HS-27A (cell line): Measurements from ENCODE around the gene PCNX2.

Experiments used
- DNase-seq: peaks from one replicate; pipeline ENCODE4 v3.0.0-alpha.2; 2012; ENCODE audit warnings: low read depth, missing footprints

The PCNX2 gene

GRCh38 chr1:233295237-233295974, at the start of gene PCNX2:
Gene PCNX2, minus strand, starts transcription at chr1:233295725. Its CDS starts 247 bp downstream, at chr1:233295478.
- DNase-seq, result no peak

GRCh38 chr1:233343262-233343661, 47.7 kb upstream of the PCNX2 start:
- no peak for DNase-seq

- DNase-seq, result no peak
Measured at GRCh38 chr1:233342086-233342485, 46.6 kb upstream of the PCNX2 start.

DNA sequence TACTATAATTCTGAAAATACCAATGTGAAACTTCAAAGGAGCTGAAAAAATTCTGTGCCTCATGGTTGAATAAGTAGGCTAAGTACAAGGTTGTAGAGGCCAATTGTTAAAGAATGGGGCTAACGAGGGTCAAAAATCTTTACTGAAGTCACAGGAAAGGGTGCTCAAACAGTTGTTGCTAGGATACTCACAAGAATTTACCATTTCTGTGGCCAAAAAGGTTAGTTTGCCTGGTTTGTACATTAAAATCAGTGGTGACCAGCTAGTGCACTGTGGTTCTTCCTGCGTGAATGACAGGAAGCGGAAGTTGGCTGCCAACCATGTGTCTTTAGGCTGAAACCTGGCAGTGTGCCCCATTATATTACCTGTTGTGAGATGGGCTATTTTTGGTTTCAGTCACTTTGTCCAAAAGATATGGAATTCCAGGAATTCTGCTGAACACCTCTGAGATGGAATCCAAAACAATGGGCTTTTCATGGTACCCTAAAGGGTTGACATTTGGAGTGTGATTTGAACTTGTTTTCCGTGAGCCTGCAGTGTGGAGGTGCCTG, 45.5 kb upstream of the PCNX2 start:
- no peak for DNase-seq

DNA sequence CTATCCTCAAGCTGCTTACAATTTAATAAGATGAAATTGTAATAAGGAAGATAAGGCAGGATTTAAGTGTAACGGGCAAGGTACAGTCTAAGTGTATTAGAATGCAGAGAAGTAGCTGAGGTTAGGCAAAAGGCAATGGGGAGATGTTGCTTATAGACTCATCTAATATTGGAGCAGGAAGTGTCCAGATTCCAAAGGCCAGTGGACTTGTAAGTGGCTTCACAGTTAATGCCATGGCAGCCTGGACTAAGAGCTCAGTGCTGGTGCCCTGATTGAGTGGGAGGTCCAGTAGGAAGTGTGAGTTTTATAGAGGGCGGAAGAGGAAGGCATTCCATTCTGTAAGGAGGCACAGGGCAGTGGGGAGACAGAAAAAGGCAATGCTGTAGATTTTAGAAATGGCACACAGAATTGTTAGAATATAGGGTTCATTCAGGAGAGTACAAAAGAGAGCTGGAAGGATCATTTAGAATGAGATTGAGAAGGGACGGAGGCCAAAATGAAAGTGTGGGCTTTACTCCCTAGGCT, 44.6 kb upstream of the PCNX2 start:
- no peak for DNase-seq

DNA sequence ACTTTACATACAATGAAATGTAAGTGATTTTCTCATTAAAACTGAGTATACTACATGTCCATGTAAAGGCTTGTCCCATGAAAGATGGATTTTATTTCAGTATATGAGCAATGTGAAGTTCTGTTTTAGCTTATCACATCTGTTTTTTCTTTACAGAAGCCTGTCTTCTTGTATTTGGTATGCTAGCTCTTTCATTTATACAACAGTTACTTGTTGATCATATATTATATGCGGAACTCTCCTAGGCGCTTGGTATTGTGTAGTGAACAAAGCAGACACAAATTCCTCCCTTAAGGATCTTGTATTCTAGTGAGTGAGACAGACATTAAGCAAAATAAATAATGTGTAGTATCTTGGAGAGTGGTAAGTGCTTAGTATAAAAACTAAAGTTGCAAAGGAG, 42.6 kb upstream of the PCNX2 start:
- DNase-seq, result no peak

- DNase-seq, result no peak
Measured at GRCh38 chr1:233337505-233337904, 42.0 kb upstream of the PCNX2 start.

- DNase-seq, result no peak
Measured at GRCh38 chr1:233336554-233337456, 41.3 kb upstream of the PCNX2 start.

DNA sequence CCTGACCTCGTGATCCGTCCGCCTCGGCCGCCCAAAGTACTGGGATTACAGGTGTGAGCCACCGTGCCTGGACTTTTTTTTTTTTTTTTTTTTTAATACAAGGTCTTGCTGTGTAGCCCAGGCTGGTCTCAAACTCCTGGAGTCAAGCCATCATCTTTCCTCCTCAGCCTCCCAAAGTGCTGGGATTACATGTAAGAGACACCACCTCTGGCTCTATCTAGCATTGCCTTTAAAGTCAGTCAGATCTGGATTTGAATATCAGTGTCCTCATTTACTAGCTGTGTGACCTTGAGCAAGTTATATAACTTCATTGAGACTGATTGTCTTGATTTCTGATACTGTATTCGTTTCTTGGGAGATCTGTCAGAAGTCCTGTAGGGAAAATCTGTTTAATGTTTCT, 38.6 kb upstream of the PCNX2 start:
- no peak for DNase-seq

GRCh38 chr1:233333086-233333485, 37.6 kb upstream of the PCNX2 start:
- DNase-seq, result no peak

GRCh38 chr1:233331676-233332519, 36.4 kb upstream of the PCNX2 start:
- no peak for DNase-seq

GRCh38 chr1:233328142-233328921, 32.8 kb upstream of the PCNX2 start:
- DNase-seq, result no peak

DNA sequence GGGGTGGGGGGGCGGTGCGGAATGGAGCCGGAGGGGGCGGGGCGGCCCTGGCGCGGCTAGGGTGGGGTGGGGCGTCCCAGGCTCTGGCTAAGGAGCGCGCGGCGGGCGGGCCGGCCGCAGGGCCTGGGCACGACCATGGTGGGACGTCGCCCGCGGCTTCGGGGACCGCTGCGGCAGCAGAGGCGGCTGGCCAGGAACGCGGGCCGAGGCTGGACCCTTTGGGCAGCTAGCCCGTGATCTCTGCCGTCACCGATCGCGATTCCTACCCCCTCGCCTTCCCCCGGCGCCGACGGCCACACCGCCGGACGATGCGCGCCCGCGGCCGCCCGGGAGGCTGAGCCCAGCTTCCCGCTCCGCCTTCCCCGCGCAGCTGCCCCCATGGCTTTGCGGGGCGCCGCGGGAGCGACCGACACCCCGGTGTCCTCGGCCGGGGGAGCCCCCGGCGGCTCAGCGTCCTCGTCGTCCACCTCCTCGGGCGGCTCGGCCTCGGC, 32.2 kb upstream of the PCNX2 start, which contains the start of gene MAP3K21:
MAP3K21 (plus strand) TSS at position 74 of the 491 bp plus-strand sequence; CDS start at position 379, 305 bp downstream.
- DNase-seq, result no peak

DNA sequence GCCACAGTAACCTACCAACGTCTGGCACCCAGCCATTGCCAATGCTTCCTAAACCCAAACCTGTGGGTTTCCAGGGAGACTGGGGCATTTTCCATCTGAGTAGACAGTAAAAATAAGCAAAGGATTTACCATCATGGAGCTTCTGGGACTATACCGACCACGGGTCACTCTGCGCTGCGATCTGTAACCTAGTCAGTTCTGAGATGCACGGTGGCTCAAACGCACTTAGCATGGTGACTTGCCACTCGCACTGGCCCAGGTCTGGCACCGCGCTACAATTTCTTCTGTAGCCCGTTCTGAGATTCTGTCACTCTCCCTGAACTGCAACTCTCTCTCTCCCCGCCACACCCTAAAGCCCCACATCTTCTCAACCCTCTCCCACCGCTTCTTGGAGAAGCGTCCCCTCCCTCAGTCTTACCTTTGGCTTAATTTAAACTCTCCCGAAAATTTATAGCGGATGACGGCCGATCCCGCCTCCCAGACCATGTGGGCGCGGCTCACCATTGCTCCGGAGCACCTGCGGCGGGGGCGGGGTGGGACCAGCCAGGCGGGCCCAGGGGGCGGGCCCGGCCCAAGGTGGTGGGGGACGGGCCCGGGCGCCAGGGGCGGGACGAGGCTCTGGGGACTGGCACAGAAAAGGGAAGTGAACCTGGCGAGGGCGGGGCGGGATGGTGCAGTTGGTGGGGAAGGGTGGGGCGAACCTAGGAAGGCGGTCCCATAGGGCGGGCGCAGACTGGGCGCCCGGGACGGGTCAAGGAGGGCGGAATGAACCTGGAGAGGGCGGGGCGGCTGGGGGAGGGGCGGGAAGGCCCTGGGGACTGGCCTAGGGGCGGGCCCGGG, 31.5 kb upstream of the PCNX2 start:
- peak; percentile 27 for DNase-seq

- DNase-seq, result no peak
Measured at GRCh38 chr1:233326319-233326718, 30.8 kb upstream of the PCNX2 start.

GRCh38 chr1:233323718-233324117, 28.2 kb upstream of the PCNX2 start:
- no peak for DNase-seq

DNA sequence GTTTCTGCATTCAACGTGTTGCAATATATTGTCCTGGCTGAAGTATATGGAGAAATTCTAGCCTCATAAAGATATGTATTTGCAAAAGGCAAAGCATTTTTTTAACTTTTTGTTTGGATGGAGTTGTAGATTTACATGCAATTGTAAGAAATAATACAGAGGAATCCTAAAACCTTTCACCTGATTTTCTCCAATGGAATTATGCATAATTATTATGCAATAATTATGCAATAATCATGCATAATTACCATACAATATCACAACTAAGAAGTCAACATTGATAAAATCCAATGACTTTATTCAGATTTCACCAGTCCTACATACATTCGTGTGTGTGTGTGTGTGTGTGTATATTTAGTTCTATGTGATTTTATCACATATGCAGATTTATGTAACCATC, 24.5 kb upstream of the PCNX2 start:
- DNase-seq, result no peak

GRCh38 chr1:233319272-233319671, 23.7 kb upstream of the PCNX2 start:
- no peak for DNase-seq

DNA sequence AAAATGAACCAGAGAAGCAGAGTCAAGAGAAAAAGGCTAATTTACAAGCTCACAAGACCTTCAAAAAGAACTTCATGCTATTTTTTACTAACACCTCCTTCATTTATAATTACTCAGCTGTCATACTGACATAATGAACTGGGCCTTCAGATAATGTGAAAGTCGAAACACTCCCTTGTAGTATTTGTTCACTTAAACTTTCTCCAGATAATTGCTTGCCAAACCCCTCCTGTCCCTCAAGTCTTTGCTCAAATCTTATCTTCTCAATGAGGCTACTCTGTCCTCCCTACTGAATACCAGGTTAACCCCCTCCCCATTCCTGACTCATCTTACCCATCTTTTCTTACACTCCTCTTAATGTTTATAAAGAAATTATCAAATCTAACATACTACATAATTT, 20.9 kb upstream of the PCNX2 start:
- DNase-seq, result no peak
